Caco-2 (cell line): ENCODE data around the gene PLS1. TPM values are rescaled to one million over a fixed set of nuclear protein-coding genes. Genes with fewer than 3 reads are reported as not detected.

Experiments
- BruUV-seq: library from RNA; stranded (reverse); fragments of 400-500 nt; replicated peaks from 2 replicates; lab custom pipeline; 2021; lab: Mats Ljungman, UMichigan
- CTCF ChIA-PET: fragments of 300-600 bp; sonication (Branson Sonifier 250); formaldehyde crosslinking; loops from one replicate; lab custom pipeline; 2022; ENCODE audit warnings: antibody characterized with exemption; lab: Charles Lee
- POLR2A ChIA-PET: fragments of 300-600 bp; sonication (Branson Sonifier 250); formaldehyde crosslinking; loops from one replicate; lab custom pipeline; 2022; ENCODE audit warnings: antibody characterized with exemption; lab: Charles Lee
- DNase-seq, 2 experiments: peaks; one replicate each; pipeline versions ENCODE4 v3.0.0 to v3.0.0-alpha.2; 2020 to 2022
- H3K27me3 ChIP-seq: replicated peaks from 2 replicates; pipeline ENCODE4 v1.6.0; 2011; ENCODE audit warnings: low read length; ENCODE audit not compliant: control insufficient read depth, insufficient read depth
- H3K36me3 ChIP-seq: 2 replicates; pipeline ENCODE4 v1.5.1; 2011; ENCODE audit warnings: low read length; ENCODE audit not compliant: control insufficient read depth, insufficient read depth
- H3K4me1 ChIP-seq: fragments of 250-450 bp; sonication (Bioruptor Pico); 2 replicates; pipeline ENCODE4 v1.5.1; 2020; ENCODE audit warnings: mild to moderate bottlenecking
- H3K4me3 ChIP-seq: 2 replicates; pipeline ENCODE4 v1.5.1; 2011; ENCODE audit warnings: low read depth, mild to moderate bottlenecking, control low read depth, low read length
- H3K9me3 ChIP-seq: fragments of 250-450 bp; sonication (Bioruptor Pico); 2 replicates; pipeline ENCODE4 v1.5.1; 2020; ENCODE audit warnings: mild to moderate bottlenecking, moderate library complexity
- H3K27ac Mint-ChIP-seq: one replicate; pipeline ENCODE4 v1.8.0; 2022; ENCODE audit warnings: mixed read lengths; ENCODE audit not compliant: unreplicated experiment
- H3K27me3 Mint-ChIP-seq: one replicate; pipeline ENCODE4 v1.8.0; 2022; ENCODE audit warnings: mixed read lengths; ENCODE audit not compliant: insufficient read depth, unreplicated experiment
- H3K36me3 Mint-ChIP-seq: one replicate; pipeline ENCODE4 v1.8.0; 2022; ENCODE audit warnings: mild to moderate bottlenecking, mixed read lengths; ENCODE audit not compliant: insufficient read depth, unreplicated experiment
- H3K4me1 Mint-ChIP-seq: one replicate; pipeline ENCODE4 v1.8.0; 2022; ENCODE audit warnings: low read depth, mixed read lengths; ENCODE audit not compliant: unreplicated experiment
- H3K4me3 Mint-ChIP-seq: one replicate; pipeline ENCODE4 v1.8.0; 2022; ENCODE audit warnings: mild to moderate bottlenecking, moderate library complexity, mixed read lengths; ENCODE audit not compliant: unreplicated experiment
- H3K9me3 Mint-ChIP-seq: one replicate; pipeline ENCODE4 v1.8.0; 2022; ENCODE audit warnings: mixed read lengths; ENCODE audit not compliant: unreplicated experiment
- intact Hi-C: fragments of 100-400 bp; cut with micrococcal nuclease; formaldehyde crosslinking; loops from one replicate; pipeline ENCODE4 v1.10.0; 2022; ENCODE audit not compliant: unreplicated experiment
- total RNA-seq: library from RNA; stranded (reverse); gene quantifications from 2 replicates; pipeline ENCODE4 v1.2.3, GENCODE V29; 2022
- TF ChIP-seq, protein P1 (sequence below), 2 experiments: fragments of 200-600 bp in 1 of 2; IDR thresholded peaks; 1 replicate in 1 of 2; 2 replicates in 1 of 2; pipeline versions ENCODE4 v1.5.1 to v1.8.0; 2011 to 2022; ENCODE audit warnings: antibody characterized with exemption in 1 of 2, control low read depth in 1 of 2, inconsistent platforms in 1 of 2, low read depth in 1 of 2, low read length in 1 of 2, mild to moderate bottlenecking in 1 of 2, moderate library complexity in 1 of 2; ENCODE audit not compliant: insufficient read depth in 1 of 2, severe bottlenecking in 1 of 2, unreplicated experiment in 1 of 2

The PLS1 gene
- total RNA-seq, 1 experiment from 2014 or later: 19.2 TPM

DNA sequence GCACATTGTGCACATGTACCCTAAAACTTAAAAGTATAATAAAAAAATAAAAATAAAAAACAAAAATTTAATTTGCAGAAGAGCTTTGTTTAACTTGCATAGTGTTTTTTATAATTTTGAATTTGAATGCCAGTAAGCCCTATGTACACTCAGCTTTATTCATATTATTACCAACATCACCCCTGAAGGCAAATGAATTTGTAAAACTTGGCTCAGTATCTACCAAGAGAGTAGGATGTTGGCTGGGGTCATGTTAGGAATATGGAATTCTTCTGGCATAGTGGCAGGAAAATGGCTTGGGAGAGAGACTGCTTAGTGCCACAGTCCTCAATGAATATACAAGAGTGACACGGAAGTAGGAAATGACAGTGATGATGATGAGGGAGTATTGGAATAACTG lies 158.3 kb downstream of the PLS1 start:
- Mint-ChIP-seq H3K4me3 (no peak overlapping the region), H3K9me3 (no peaks in the 10 kb centered on the region), H3K27ac (no peak overlapping the region), H3K4me1 (no peaks in the 10 kb centered on the region), H3K27me3 (no peaks in the 10 kb centered on the region), H3K36me3 (no peaks in the 10 kb centered on the region)
- Histone ChIP-seq H3K4me1 (no peaks in the 10 kb centered on the region), H3K27me3 (no peaks in the 10 kb centered on the region), H3K36me3 (no peaks in the 10 kb centered on the region), H3K9me3 (no peaks in the 10 kb centered on the region), H3K4me3 (no peak overlapping the region)
- DNase-seq: no peak
- POLR2A ChIA-PET: no interaction called here
- TF ChIP-seq, protein P1, sequence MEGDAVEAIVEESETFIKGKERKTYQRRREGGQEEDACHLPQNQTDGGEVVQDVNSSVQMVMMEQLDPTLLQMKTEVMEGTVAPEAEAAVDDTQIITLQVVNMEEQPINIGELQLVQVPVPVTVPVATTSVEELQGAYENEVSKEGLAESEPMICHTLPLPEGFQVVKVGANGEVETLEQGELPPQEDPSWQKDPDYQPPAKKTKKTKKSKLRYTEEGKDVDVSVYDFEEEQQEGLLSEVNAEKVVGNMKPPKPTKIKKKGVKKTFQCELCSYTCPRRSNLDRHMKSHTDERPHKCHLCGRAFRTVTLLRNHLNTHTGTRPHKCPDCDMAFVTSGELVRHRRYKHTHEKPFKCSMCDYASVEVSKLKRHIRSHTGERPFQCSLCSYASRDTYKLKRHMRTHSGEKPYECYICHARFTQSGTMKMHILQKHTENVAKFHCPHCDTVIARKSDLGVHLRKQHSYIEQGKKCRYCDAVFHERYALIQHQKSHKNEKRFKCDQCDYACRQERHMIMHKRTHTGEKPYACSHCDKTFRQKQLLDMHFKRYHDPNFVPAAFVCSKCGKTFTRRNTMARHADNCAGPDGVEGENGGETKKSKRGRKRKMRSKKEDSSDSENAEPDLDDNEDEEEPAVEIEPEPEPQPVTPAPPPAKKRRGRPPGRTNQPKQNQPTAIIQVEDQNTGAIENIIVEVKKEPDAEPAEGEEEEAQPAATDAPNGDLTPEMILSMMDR (IDR thresholded peaks at IDR 0.05; ENCODE audit: insufficient read depth in 1 of 2, low read depth in 1 of 2, low read length in 1 of 2, severe bottlenecking in 1 of 2, unreplicated experiment in 1 of 2): no peak
- intact Hi-C loops: no loop called here
- CTCF ChIA-PET: no interaction called here
- no TSS peak for BruUV-seq

Other genes starting within 250 kb of the PLS1 start
- gene XRN1, start 148.4 kb upstream of the PLS1 start, total RNA-seq: 20.8 and 23.3 TPM in 2 replicates
- gene ATR, start 17.7 kb upstream of the PLS1 start, total RNA-seq: 17.2 and 17.5 TPM in 2 replicates
- gene TRPC1, start 127.6 kb downstream of the PLS1 start, total RNA-seq: 7.9 and 8.3 TPM in 2 replicates